ENCODE data around the gene LMOD2. TPM values are rescaled to one million over a fixed set of nuclear protein-coding genes. Genes with fewer than 3 reads are reported as not detected.

LMOD2 gene
- total and polyA plus RNA-seq, 12 donors: 115 to 2,841 (median 1,023) TPM

- peaks cover 3 to 30% (median 9%) of the 10 kb centered on the region in 9 donors for H3K4me1 ChIP-seq
- no peak overlapping the region for H3K4me3 ChIP-seq
- DNase-seq (no peak), ATAC-seq (peak in 7 of 8 donors; percentile 63 to 78 (median 73))
- no peaks in the 10 kb centered on the region for H3K9me3 ChIP-seq
- peak in 8 of 9 donors; percentile 39 to 78 (median 63) for TF ChIP-seq CTCF (IDR thresholded peaks at IDR 0.05)
- intact Hi-C loops (cut with DNase I): loop anchor here in 7 of 10 donors (2.0 to 10.0 kb wide), 7 partner anchors 42 to 232 kb away; no protein-coding TSS in a partner anchor
- H3K27ac ChIP-seq: peak overlapping the region in 2 of 10 donors; percentile 27 to 70
- no peaks in the 10 kb centered on the region for H3K27me3 ChIP-seq
- no peaks in the 10 kb centered on the region for H3K36me3 ChIP-seq
- WGBS, 2 donors: 45 to 46% methylated on average over 4 of the region's 4 CpGs
Observed at GRCh38 chr7:123635551-123636359, 19.9 kb upstream of the LMOD2 start.

GRCh38 chr7:123637203-123637602, 18.5 kb upstream of the LMOD2 start:
- peak overlapping the region in 4 of 10 donors; percentile 1 to 70 (median 30) for H3K27ac ChIP-seq
- ATAC-seq: peak in 2 of 8 donors; percentile 43 to 56
- intact Hi-C loops (cut with DNase I): loop anchor here in 7 of 10 donors (5.0 to 10.0 kb wide), 6 partner anchors 40 to 230 kb away; no protein-coding TSS in a partner anchor

GRCh38 chr7:123637878-123638277, 17.8 kb upstream of the LMOD2 start:
- ATAC-seq (no peak), DNase-seq (no peak)
- H3K36me3 ChIP-seq: no peaks in the 10 kb centered on the region
- intact Hi-C loops (cut with DNase I): loop anchor here in 7 of 10 donors (5.0 to 10.0 kb wide), 6 partner anchors 39 to 229 kb away; no protein-coding TSS in a partner anchor
- H3K9me3 ChIP-seq: no peaks in the 10 kb centered on the region
- WGBS, 2 donors: 80 to 82% methylated on average over 2 of the region's 2 CpGs
- peaks cover 6 to 38% (median 13%) of the 10 kb centered on the region in 9 donors for H3K4me1 ChIP-seq
- TF ChIP-seq CTCF (IDR thresholded peaks at IDR 0.05): no peak
- no peaks in the 10 kb centered on the region for H3K27me3 ChIP-seq
- no peak overlapping the region for H3K4me3 ChIP-seq
- peak overlapping the region in 2 of 10 donors; percentile 1 to 70 for H3K27ac ChIP-seq

More at GRCh38 chr7:123637203-123637602, 18.5 kb upstream of the LMOD2 start:
- WGBS, 2 donors: 41 to 46% methylated on average over 3 of the region's 3 CpGs
- H3K27me3 ChIP-seq: no peaks in the 10 kb centered on the region
- no peak for DNase-seq
- peak overlapping the region in 2 of 10 donors; percentile 9 to 16 for H3K4me3 ChIP-seq
- no peaks in the 10 kb centered on the region for H3K9me3 ChIP-seq
- H3K36me3 ChIP-seq: no peaks in the 10 kb centered on the region
- peak in 3 of 9 donors; percentile 32 to 37 (median 37) for TF ChIP-seq CTCF (IDR thresholded peaks at IDR 0.05)
- peaks cover 3 to 32% (median 11%) of the 10 kb centered on the region in 9 donors for H3K4me1 ChIP-seq

GRCh38 chr7:123639631-123640030, 16.0 kb upstream of the LMOD2 start:
- 77 to 87% methylated on average over 2 of the region's 2 CpGs for WGBS, 2 donors
- TF ChIP-seq CTCF (IDR thresholded peaks at IDR 0.05): no peak
- DNase-seq: no peak
- Histone ChIP-seq H3K36me3 (no peaks in the 10 kb centered on the region), H3K4me3 (no peak overlapping the region), H3K9me3 (no peaks in the 10 kb centered on the region), H3K4me1 (peaks cover 0 to 50% (median 13%) of the 10 kb centered on the region in 9 donors), H3K27me3 (no peaks in the 10 kb centered on the region), H3K27ac (peak overlapping the region in 2 of 10 donors; percentile 12 to 36)
- intact Hi-C loops (cut with DNase I): loop anchor here in 7 of 10 donors (5.0 to 10.0 kb wide), 6 partner anchors 38 to 228 kb away; no protein-coding TSS in a partner anchor
- no peak for ATAC-seq
